Activated naive CD4-positive, alpha-beta T cell treated with anti-CD3 and anti-CD28 coated beads for 36 hours (primary cell): ENCODE data around the gene SLC25A12. TPM values are rescaled to one million over a fixed set of nuclear protein-coding genes. Genes with fewer than 3 reads are reported as not detected.
"Not testable (repeated sequence)": the region's sequence is repeated elsewhere in the genome, so short reads cannot be mapped to it uniquely, and the experiment has no call there.

Experiments used
- CTCF ChIA-PET: fragments of 350-600 bp; sonication (Branson Sonifier 250); formaldehyde crosslinking; loops from one replicate; lab custom pipeline; 2021; ENCODE audit warnings: antibody characterized with exemption; lab: Charles Lee
- DNase-seq: peaks from one replicate; pipeline ENCODE4 v3.0.0-alpha.2; 2020
- H3K27ac Mint-ChIP-seq: one replicate; pipeline ENCODE4 v1.8.0; 2021; ENCODE audit warnings: mild to moderate bottlenecking, mixed read lengths
- H3K27me3 Mint-ChIP-seq: one replicate; pipeline ENCODE4 v1.8.0; 2021; ENCODE audit warnings: low read depth, mixed read lengths
- H3K36me3 Mint-ChIP-seq: one replicate; pipeline ENCODE4 v1.8.0; 2021; ENCODE audit warnings: low read depth, mixed read lengths
- H3K4me1 Mint-ChIP-seq: one replicate; pipeline ENCODE4 v1.8.0; 2021; ENCODE audit warnings: low read depth, mixed read lengths
- H3K4me3 Mint-ChIP-seq: one replicate; pipeline ENCODE4 v1.8.0; 2021; ENCODE audit warnings: mild to moderate bottlenecking, moderate library complexity, mixed read lengths
- H3K9me3 Mint-ChIP-seq: one replicate; pipeline ENCODE4 v1.8.0; 2021; ENCODE audit warnings: mixed read lengths
- intact Hi-C: fragments of 100-400 bp; cut with micrococcal nuclease; formaldehyde crosslinking; loops from one replicate; pipeline ENCODE4 v1.15.1; 2023
- total RNA-seq, 2 experiments: library from RNA; stranded (reverse); gene quantifications; one replicate each; pipeline ENCODE4 v1.2.3, GENCODE V29; 2021

SLC25A12 gene
- total RNA-seq, 2 experiments from 2014 or later: 15.0 to 17.4 TPM

GRCh38 chr2:171794918-171795317, 99.1 kb downstream of the SLC25A12 start:
- CTCF ChIA-PET: interaction anchor here (0.6 kb wide), 1 partner anchor 10 kb away, joined by 3 read pairs; no protein-coding TSS in a partner anchor
- peaks cover 17% of the 10 kb centered on the region for H3K4me1 Mint-ChIP-seq
- no peaks in the 10 kb centered on the region for H3K27me3 Mint-ChIP-seq
- no peak overlapping the region for H3K4me3 Mint-ChIP-seq
- intact Hi-C loops: no loop called here
- no peak overlapping the region for H3K27ac Mint-ChIP-seq
- peaks cover 19% of the 10 kb centered on the region for H3K36me3 Mint-ChIP-seq
- no peak for DNase-seq
- H3K9me3 Mint-ChIP-seq: no peaks in the 10 kb centered on the region

- Mint-ChIP-seq H3K36me3 (peaks cover 19% of the 10 kb centered on the region), H3K4me1 (peaks cover 17% of the 10 kb centered on the region), H3K9me3 (no peaks in the 10 kb centered on the region), H3K27ac (no peak overlapping the region), H3K4me3 (no peak overlapping the region), H3K27me3 (no peaks in the 10 kb centered on the region)
- DNase-seq: no peak
- intact Hi-C loops: no loop called here
- CTCF ChIA-PET: interaction anchor here (0.6 to 0.7 kb wide), 2 partner anchors 11 to 472 kb away, joined by 3 to 4 read pairs; no protein-coding TSS in a partner anchor
Observed at GRCh38 chr2:171793691-171794678, 100.1 kb downstream of the SLC25A12 start.

- intact Hi-C loops: no loop called here
- Mint-ChIP-seq H3K27me3 (no peaks in the 10 kb centered on the region), H3K4me3 (no peak overlapping the region), H3K9me3 (no peaks in the 10 kb centered on the region), H3K4me1 (peaks cover 12% of the 10 kb centered on the region), H3K27ac (no peak overlapping the region), H3K36me3 (peaks cover 20% of the 10 kb centered on the region)
- no peak for DNase-seq
- CTCF ChIA-PET: no interaction called here
Observed at GRCh38 chr2:171792886-171793580, 101.0 kb downstream of the SLC25A12 start.

- peaks cover 26% of the 10 kb centered on the region for H3K36me3 Mint-ChIP-seq
- H3K4me1 Mint-ChIP-seq: peaks cover 12% of the 10 kb centered on the region
- no peak for DNase-seq
- H3K27me3 Mint-ChIP-seq: no peaks in the 10 kb centered on the region
- no peak overlapping the region for H3K4me3 Mint-ChIP-seq
- H3K27ac Mint-ChIP-seq: no peak overlapping the region
- intact Hi-C loops: no loop called here
- no peaks in the 10 kb centered on the region for H3K9me3 Mint-ChIP-seq
- CTCF ChIA-PET: interaction anchor here (1.1 to 1.5 kb wide), 2 partner anchors 89 to 335 kb away, joined by 4 read pairs; no protein-coding TSS in a partner anchor
Observed at GRCh38 chr2:171792157-171792556, 101.9 kb downstream of the SLC25A12 start.

GRCh38 chr2:171791361-171791760, 102.7 kb downstream of the SLC25A12 start:
- peaks cover 28% of the 10 kb centered on the region for H3K36me3 Mint-ChIP-seq
- H3K27me3 Mint-ChIP-seq: no peaks in the 10 kb centered on the region
- CTCF ChIA-PET: interaction anchor here (1.1 to 1.5 kb wide), 2 partner anchors 88 to 335 kb away, joined by 4 read pairs; no protein-coding TSS in a partner anchor
- H3K27ac Mint-ChIP-seq: no peak overlapping the region
- no peak for DNase-seq
- intact Hi-C loops: no loop called here
- no peak overlapping the region for H3K4me3 Mint-ChIP-seq
- H3K9me3 Mint-ChIP-seq: no peaks in the 10 kb centered on the region
- H3K4me1 Mint-ChIP-seq: peaks cover 12% of the 10 kb centered on the region

GRCh38 chr2:171789956-171790355, 104.1 kb downstream of the SLC25A12 start:
- no peak overlapping the region for H3K4me3 Mint-ChIP-seq
- peaks cover 35% of the 10 kb centered on the region for H3K36me3 Mint-ChIP-seq
- peaks cover 9% of the 10 kb centered on the region for H3K4me1 Mint-ChIP-seq
- no peak overlapping the region for H3K27ac Mint-ChIP-seq
- no peaks in the 10 kb centered on the region for H3K27me3 Mint-ChIP-seq
- CTCF ChIA-PET: no interaction called here
- intact Hi-C loops: no loop called here
- DNase-seq: no peak
- no peaks in the 10 kb centered on the region for H3K9me3 Mint-ChIP-seq

- intact Hi-C loops: no loop called here
- CTCF ChIA-PET: no interaction called here
- Mint-ChIP-seq H3K4me1 (no peaks in the 10 kb centered on the region), H3K27ac (no peak overlapping the region), H3K36me3 (peaks cover 41% of the 10 kb centered on the region), H3K4me3 (no peak overlapping the region), H3K9me3 (peaks cover 1% of the 10 kb centered on the region), H3K27me3 (no peaks in the 10 kb centered on the region)
- DNase-seq: no peak
Observed at GRCh38 chr2:171788316-171788993, 105.6 kb downstream of the SLC25A12 start.

- H3K27ac Mint-ChIP-seq: no peak overlapping the region
- H3K4me3 Mint-ChIP-seq: no peak overlapping the region
- H3K9me3 Mint-ChIP-seq: peaks cover 1% of the 10 kb centered on the region
- intact Hi-C loops: no loop called here
- CTCF ChIA-PET: no interaction called here
- H3K36me3 Mint-ChIP-seq: peaks cover 44% of the 10 kb centered on the region
- H3K27me3 Mint-ChIP-seq: no peaks in the 10 kb centered on the region
- no peak for DNase-seq
- no peaks in the 10 kb centered on the region for H3K4me1 Mint-ChIP-seq
Observed at GRCh38 chr2:171787333-171788072, 106.5 kb downstream of the SLC25A12 start.

GRCh38 chr2:171785450-171785849, 108.6 kb downstream of the SLC25A12 start:
- intact Hi-C loops: no loop called here
- Mint-ChIP-seq H3K27ac (no peak overlapping the region), H3K4me3 (no peak overlapping the region), H3K4me1 (no peaks in the 10 kb centered on the region), H3K27me3 (no peaks in the 10 kb centered on the region), H3K9me3 (peaks cover 1% of the 10 kb centered on the region), H3K36me3 (peaks cover 39% of the 10 kb centered on the region)
- DNase-seq: no peak
- CTCF ChIA-PET: interaction anchor here (0.5 kb wide), 1 partner anchor 1784 kb away, joined by 8 read pairs; no protein-coding TSS in a partner anchor

GRCh38 chr2:171778515-171778914, 115.5 kb downstream of the SLC25A12 start:
- Mint-ChIP-seq H3K36me3 (peaks cover 17% of the 10 kb centered on the region), H3K4me1 (no peaks in the 10 kb centered on the region), H3K9me3 (peaks cover 12% of the 10 kb centered on the region), H3K27ac (no peak overlapping the region), H3K4me3 (no peak overlapping the region), H3K27me3 (no peaks in the 10 kb centered on the region)
- intact Hi-C loops: no loop called here
- no peak for DNase-seq
- CTCF ChIA-PET: interaction anchor here (0.7 kb wide), 1 partner anchor 20 kb away, joined by 4 read pairs; no protein-coding TSS in a partner anchor

- H3K27me3 Mint-ChIP-seq, DNase-seq, H3K4me3 Mint-ChIP-seq, H3K4me1 Mint-ChIP-seq, intact Hi-C loops, H3K27ac Mint-ChIP-seq, CTCF ChIA-PET: not testable (repeated sequence)
- peaks cover 15% of the 10 kb centered on the region for H3K36me3 Mint-ChIP-seq
- peaks cover 22% of the 10 kb centered on the region for H3K9me3 Mint-ChIP-seq
Observed at GRCh38 chr2:171774581-171774980, 119.5 kb downstream of the SLC25A12 start.
